Activated CD4-positive, CD25-positive, alpha-beta regulatory T cell treated with anti-CD3 and anti-CD28 coated beads, Interleukin-2, amount 50 U/mL, for 16 hours (primary cell): ENCODE measurements around the gene TVP23C.

Experiments used
- DNase-seq: peaks from one replicate; pipeline ENCODE4 v3.0.0-alpha.2; 2020; ENCODE audit warnings: low read depth, low spot score

Gene TVP23C

DNA sequence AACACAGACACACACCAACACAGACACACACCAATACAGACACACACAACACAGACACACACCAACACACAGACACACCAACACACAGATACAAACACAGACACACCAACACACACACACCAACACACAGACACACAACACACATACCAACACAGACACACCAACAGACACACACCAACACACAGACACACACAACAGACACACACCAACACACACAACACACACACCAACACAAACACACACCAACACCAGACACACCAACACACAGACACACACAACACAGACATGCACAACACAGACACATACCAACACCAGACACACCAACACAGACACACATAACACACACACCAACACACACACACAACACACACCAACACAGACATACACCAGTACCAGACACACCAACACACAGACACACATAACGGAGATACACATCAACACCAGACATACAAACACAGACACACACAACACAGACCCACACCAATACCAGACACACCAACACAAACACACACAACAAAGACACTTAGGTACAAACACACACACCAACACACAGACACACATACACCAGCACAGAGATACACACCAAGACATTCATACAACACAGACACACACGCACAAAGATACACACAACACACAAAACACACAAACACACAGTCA, 98.1 kb downstream of the TVP23C start:
- no peak for DNase-seq

DNA sequence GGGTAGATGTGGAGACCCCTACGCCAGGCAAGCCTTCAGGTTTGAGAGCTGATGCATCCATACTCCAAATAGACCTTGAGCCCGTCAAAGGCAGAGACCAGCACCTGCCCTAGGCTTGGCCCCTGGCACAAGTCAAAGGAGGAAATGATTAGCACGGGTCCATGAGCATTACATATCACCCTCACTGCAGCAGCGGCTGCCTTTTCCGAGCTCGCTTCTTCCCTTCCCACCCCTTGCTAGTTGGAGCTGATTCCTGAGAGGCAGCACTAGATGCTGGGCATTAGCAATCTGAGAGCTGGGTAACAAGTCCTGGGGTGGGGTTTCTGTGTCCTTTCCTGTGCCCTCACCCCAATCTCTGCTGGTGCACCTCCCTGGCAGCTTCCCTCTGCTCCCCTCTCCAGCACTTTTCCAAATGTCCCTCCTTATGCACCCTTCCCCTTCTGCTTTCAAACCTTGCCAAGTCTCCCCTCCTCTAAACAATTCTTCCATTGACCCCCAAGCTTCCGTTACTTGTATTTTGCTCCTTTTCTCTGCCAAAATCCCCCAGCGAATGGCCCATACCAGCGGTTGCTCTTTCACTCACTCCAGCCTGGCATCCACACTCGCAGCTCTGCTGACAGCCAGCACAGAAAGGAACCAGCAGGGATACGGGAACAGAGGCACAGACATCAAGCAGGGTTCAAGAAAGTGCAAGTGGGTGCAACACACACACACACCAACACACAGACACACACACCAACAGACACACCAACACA, 98.9 kb downstream of the TVP23C start:
- DNase-seq = no peak

DNA sequence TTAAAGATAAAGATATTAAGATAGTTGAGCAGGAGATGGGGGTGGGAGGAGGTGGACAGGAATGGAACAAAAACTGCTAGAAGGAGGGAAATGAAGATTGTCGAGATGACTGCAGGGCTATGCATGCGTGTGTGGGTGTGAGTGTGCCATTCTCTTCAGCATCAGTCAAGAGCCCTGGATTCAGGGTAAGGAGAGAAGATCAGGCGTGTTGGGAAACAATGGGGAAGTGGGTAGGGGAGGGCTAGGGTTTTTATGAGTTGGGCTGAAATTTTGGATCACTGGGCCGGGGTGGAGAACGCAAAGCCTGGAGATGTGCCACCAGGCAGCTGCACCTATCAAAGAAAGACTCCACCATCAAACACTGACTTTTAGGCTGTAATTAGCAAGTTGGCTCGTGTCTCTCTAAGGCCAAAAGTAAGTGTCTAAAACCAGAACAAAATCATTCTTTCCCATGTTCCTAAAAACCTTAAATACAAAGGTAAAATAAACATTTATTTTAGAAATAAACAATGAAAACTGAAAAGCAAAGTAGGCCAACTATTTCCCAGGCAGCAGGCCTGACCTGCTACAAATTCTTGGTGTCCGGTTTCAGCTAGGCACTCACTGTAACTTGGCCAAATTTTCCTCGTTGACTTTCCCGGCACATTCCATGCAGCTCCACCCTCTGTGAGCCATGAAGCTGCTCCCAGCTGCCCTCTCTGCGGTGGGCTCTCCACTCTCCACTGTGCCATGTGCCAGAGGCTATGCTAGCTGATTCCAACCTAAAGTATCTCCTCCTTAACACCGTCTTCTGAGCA, 100.1 kb downstream of the TVP23C start:
- no peak for DNase-seq

DNA sequence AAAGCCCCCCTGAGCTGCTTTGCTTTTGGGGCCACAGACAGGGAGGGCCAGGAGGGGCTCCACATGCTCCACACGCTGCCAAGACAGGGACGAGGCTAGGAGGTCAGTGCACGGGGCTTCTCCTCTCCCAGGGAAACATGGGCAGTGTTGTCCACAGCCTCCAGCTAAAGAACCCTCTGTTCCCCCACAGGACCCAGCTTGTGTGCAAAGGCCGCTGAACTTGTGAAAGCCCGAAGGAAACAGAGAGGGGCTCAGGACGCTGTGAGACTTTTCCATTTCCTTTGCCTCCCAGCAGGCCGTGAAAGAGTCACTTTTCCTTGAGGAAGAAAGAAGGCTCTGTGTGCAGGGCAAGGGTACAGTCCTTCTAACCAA, 105.6 kb downstream of the TVP23C start:
- DNase-seq = no peak

DNA sequence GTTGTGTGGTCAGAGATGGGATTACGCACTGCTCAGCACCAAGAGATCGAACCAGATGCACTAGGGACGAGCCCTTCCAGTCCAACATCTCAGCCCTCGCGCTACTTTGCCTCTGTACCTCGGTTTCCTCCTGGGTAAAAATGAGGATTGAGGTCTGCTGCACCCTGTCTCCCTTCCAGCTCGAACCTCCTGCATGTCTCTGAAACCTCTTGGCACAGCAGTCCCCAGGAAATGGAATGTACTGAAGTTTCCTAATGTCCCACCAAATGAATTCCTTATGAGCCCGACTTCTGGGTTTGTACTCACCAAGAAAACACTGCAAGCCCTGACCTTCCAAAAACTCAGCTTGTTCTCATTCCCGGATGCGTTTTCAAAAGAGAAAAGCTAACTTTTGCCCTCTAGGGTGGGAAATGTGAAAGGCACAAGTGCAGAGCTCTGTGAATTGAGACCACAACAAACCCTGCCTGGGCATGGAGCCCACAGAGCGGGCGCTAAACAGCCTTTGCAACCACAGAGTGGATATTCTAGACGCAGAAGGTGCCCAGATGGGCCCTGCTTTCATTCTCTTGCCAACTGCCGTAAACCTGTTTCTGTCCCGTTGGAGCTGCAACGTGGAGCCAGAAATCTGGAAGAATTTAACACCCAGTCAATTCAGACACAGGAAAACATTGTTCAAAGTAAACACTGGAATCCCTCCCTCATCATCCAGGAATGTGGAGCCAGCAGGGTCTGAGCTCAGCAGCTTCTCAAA, 106.1 kb downstream of the TVP23C start:
- no peak for DNase-seq

DNA sequence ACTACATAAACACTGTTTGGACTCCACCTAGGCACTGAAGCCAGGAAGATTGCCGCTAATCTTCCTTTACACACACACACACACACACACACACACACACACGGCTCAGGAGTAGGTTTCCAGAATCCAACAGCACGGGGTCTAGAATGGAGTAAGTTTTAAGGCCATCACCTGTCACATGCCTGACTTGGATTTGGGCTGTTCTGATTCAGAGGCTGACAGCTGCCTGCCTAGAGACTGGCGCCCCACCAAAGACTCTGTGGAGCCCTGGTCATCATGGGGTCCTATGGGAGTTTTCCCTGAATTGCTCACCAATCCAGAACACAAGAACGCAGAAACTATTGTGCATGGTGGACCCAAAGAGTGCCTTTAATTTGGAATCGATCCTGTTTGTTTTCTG, 106.8 kb downstream of the TVP23C start:
- no peak for DNase-seq

DNA sequence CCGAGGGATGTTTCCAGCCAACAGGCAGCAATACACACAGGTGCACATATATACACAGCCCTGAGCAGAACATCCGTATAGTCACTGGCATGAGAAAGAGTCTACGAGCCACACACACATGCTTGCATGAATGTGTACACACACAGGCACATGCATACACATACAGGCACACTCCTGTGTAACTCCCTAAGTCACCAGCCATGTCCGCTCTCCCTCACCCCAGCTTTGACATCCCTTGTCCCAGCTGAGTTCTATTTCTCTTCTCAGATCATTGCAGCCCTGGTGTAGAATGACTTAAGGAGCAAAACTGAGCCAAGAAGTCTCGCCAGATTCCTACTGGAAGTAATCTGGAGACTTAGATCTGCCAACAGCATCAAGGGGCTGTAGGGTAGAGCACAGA, 108.9 kb downstream of the TVP23C start:
- DNase-seq = no peak

DNA sequence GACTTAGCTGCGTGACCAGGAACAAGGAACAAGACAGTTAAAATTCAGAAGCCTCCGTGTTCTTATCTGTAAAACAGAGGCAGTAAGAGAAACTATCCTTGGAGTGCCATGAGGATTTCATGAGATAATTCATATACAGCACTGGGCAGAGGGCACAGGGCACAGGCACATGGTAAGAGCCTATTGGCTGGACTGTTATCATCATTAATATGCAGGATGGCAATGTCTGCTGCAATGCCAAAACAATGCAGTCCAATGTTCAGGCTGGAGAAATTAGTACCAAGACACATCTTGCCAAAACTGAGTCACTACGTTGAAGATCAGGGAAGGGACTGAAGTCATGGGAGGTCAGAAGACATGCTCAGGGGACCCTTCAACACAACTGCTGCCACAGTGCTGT, 109.5 kb downstream of the TVP23C start:
- DNase-seq = no peak

DNA sequence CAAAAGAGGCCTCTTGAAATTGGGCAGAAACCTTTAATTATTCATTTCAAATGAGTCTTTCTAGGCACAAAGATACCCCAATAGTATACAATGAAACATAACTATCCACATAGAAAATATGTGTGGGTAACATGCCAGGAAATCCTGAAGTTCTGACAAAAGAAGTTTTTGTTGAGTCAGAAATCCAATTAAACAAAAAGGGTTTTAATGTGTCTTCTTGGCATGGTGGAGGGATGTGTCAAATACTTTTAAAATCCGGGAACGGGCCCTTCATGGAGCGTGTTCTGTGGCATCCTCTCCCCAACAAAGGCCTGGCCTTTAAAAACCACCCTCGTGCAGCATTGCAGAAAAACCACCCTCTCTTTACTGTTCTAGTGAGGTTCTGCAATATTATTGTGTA, 110.0 kb downstream of the TVP23C start:
- no peak for DNase-seq

DNA sequence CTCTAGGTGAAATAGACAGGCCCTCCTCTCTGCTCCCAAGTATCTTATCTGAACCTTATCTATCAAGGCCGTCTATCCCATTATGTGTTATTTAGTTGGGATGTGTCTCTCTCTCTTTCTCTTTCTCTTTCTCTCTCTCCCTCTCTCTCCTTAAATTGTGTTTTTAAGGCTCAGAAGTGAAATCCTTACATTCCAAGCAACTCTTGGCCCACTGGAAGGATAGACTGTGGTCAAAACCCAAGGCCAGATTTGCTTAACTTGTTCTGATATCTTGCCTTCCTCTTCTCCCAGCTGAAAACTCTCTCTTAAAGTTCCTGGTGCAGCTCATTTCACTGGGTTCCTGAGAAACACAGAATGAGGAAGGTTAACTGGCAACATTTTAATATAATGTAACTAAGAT, 110.5 kb downstream of the TVP23C start:
- no peak for DNase-seq
